Smooth muscle cell (in vitro differentiated cells): ENCODE measurements around the gene BCR. TPM values are rescaled to one million over a fixed set of nuclear protein-coding genes. Genes with fewer than 3 reads are reported as not detected.

Experiments used
- DNase-seq: peaks from one replicate; lab custom pipeline; 2025; ENCODE audit not compliant: unreplicated experiment; lab: John Stamatoyannopoulos, UW
- H2AFZ ChIP-seq: fragments of 200-600 bp; sonication (generic); 2 replicates; pipeline ENCODE4 v1.6.0; 2016; ENCODE audit warnings: antibody characterized with exemption, low read depth, mild to moderate bottlenecking
- H3F3A ChIP-seq: fragments of 200-600 bp; sonication (generic); 2 replicates; pipeline ENCODE4 v1.6.0; 2017; ENCODE audit warnings: antibody characterized with exemption, low read depth
- H3K27ac ChIP-seq: fragments of 200-600 bp; sonication (generic); 2 replicates; pipeline ENCODE4 v1.5.1; 2016; ENCODE audit warnings: low read depth, mild to moderate bottlenecking
- H3K27me3 ChIP-seq: fragments of 200-600 bp; sonication (generic); 2 replicates; pipeline ENCODE4 v1.6.1; 2016; ENCODE audit warnings: low read depth, mild to moderate bottlenecking
- H3K36me3 ChIP-seq: fragments of 200-600 bp; sonication (generic); 2 replicates; pipeline ENCODE4 v1.5.1; 2016; ENCODE audit warnings: low read depth
- H3K4me1 ChIP-seq: fragments of 200-600 bp; sonication (generic); 2 replicates; pipeline ENCODE4 v1.5.1; 2016; ENCODE audit warnings: low read depth
- H3K4me2 ChIP-seq: fragments of 200-600 bp; sonication (generic); 2 replicates; pipeline ENCODE4 v1.6.0; 2016; ENCODE audit warnings: mild to moderate bottlenecking
- H3K4me3 ChIP-seq: fragments of 200-600 bp; sonication (generic); 2 replicates; pipeline ENCODE4 v1.5.1; 2016; ENCODE audit warnings: mild to moderate bottlenecking
- H3K79me2 ChIP-seq: fragments of 200-600 bp; sonication (generic); 2 replicates; pipeline ENCODE4 v1.6.0; 2016; ENCODE audit warnings: low read depth, mild to moderate bottlenecking
- H3K9ac ChIP-seq: fragments of 200-600 bp; sonication (generic); 2 replicates; pipeline ENCODE4 v1.6.0; 2016; ENCODE audit warnings: low read depth
- H3K9me3 ChIP-seq: fragments of 200-600 bp; sonication (generic); replicated peaks from 2 replicates; pipeline ENCODE4 v1.5.1; 2016; ENCODE audit warnings: low read depth
- H4K20me1 ChIP-seq: fragments of 200-600 bp; sonication (generic); 2 replicates; pipeline ENCODE4 v1.6.0; 2016; ENCODE audit warnings: low read depth
- WGBS: methylation state at CpG from one replicate; pipeline ENCODE4 v1.1.7; 2016; ENCODE audit warnings: low lambda C conversion rate; 5-methylcytosine and 5-hydroxymethylcytosine counted together
- polyA plus RNA-seq: library from polyadenylated mRNA; unstranded; fragments of >200 nt; fragmentation: Nextera tagmentation; extraction: Ambion mirVana; gene quantifications from 2 replicates; pipeline ENCODE4 v1.2.1, GENCODE V29; 2016
- total RNA-seq: library from RNA; depleted of rRNA; stranded (reverse); fragments of >200 nt; gene quantifications from 2 replicates; pipeline ENCODE4 v1.2.3, GENCODE V29; 2014
- TF ChIP-seq, protein P1 (sequence below): fragments of 200-600 bp; sonication (generic); IDR thresholded peaks from 2 replicates; pipeline ENCODE4 v1.5.1; 2017; ENCODE audit warnings: borderline replicate concordance, mild to moderate bottlenecking, antibody characterized with exemption; ENCODE audit not compliant: insufficient read depth, poor library complexity, severe bottlenecking

Gene BCR
- total and polyA plus RNA-seq, 2 experiments from 2014 or later, result 11.1 to 13.4 TPM

DNA sequence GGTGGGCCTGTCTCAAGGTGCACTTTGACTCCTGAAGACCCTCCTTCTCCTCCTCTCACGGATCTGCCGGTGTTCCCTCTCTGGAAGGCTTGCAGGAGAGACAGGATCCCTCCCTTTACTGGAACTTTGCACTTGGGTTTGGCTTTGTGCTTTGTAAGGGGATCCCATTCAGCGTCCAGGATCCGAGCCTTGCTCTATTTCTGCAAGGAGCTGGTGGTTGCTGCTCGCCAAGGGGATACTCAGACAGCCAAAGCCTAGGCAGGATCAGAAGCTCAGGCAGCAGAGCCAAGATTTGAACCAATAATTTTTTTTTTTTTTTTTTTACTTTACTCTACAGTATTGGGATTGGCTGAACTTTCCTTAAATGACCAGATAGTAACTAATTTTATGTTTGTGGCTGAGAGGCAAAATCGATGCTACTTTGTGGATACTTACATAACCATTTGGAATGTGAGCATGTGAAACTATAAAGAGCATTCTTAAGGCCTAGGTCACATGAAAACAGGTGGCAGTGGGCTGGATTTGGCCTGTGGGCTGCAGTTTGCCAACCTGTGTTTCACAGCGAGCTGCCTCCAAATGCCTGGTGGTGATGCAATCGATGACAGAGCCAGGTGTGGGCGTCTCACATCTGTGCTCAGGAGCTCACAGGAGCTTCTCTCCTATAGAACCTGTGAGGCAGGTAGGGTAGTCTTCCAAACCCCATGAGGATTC lies 25.2 kb downstream of the BCR start:
- H2AFZ ChIP-seq, result no peak overlapping the region
- H3K4me2 ChIP-seq, result no peak overlapping the region
- DNase-seq, result no peak
- no peak overlapping the region for H3K9ac ChIP-seq
- no peaks in the 10 kb centered on the region for H3K27me3 ChIP-seq
- H3K36me3 ChIP-seq, result no peaks in the 10 kb centered on the region
- TF ChIP-seq, protein P1, sequence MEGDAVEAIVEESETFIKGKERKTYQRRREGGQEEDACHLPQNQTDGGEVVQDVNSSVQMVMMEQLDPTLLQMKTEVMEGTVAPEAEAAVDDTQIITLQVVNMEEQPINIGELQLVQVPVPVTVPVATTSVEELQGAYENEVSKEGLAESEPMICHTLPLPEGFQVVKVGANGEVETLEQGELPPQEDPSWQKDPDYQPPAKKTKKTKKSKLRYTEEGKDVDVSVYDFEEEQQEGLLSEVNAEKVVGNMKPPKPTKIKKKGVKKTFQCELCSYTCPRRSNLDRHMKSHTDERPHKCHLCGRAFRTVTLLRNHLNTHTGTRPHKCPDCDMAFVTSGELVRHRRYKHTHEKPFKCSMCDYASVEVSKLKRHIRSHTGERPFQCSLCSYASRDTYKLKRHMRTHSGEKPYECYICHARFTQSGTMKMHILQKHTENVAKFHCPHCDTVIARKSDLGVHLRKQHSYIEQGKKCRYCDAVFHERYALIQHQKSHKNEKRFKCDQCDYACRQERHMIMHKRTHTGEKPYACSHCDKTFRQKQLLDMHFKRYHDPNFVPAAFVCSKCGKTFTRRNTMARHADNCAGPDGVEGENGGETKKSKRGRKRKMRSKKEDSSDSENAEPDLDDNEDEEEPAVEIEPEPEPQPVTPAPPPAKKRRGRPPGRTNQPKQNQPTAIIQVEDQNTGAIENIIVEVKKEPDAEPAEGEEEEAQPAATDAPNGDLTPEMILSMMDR, result no peak
- H3K27ac ChIP-seq, result no peak overlapping the region
- no peaks in the 10 kb centered on the region for H3F3A ChIP-seq
- no peaks in the 10 kb centered on the region for H3K9me3 ChIP-seq
- H3K4me1 ChIP-seq, result no peaks in the 10 kb centered on the region
- H3K79me2 ChIP-seq, result peaks cover 17% of the 10 kb centered on the region
- 88% methylated on average over 9 of the region's 9 CpGs for WGBS
- no peak overlapping the region for H3K4me3 ChIP-seq
- H4K20me1 ChIP-seq, result peaks cover 97% of the 10 kb centered on the region

DNA sequence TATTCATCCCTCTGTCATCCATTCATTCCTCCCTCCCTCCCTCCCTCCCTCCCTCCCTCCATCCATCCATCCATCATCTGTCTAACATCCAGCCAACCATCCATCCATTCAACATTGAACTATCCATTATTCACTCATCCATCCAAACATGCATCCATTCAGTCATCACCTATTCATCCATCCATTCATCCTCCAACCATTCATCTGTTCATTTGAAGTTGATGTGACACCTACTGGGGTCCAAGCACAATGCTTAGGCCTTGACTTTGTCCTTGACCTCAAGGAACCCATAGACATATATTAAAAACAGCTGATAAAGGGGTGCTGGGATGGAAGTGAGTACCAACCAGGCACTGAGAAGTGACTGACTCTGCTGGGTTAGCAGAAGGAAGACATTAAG lies 26.6 kb downstream of the BCR start:
- no peak overlapping the region for H3K4me2 ChIP-seq
- TF ChIP-seq, protein P1, result no peak

DNA sequence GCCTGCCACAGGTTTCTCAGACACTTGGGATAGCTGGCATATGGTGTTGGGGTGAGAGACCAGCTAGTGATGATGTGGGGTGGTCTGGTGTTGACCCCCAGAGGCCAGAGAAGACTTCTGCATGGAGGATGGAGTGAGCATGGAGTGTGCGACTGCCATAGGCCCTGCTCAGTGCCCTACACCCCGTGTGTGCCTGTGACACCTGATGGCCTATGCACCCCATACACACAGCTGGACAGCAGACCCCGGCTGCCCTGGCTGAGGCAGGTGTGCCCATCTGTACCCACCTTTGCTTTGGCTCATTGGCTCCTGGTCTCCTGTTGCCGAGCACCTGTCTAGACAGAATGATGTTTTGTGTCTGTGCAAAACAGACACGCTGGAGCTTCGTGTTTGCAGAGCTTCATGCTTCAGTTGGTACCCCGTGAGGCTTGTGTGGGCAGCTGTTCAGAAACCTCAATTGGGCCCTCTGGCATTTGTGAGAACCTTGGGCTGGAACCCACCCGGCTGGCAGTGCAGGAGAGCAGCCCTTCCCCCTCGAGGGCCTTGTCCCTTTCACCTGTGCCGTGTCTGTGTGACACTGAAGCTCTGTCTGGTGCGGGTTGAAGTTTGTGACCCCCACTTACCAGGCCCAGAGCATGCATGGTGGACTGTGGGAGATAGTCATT lies 27.6 kb downstream of the BCR start:
- peaks cover 98% of the 10 kb centered on the region for H4K20me1 ChIP-seq
- H3K4me1 ChIP-seq, result no peaks in the 10 kb centered on the region
- H2AFZ ChIP-seq, result no peak overlapping the region
- H3K4me2 ChIP-seq, result no peak overlapping the region
- no peak overlapping the region for H3K4me3 ChIP-seq
- no peak overlapping the region for H3K9ac ChIP-seq
- peaks cover 12% of the 10 kb centered on the region for H3K79me2 ChIP-seq
- H3K27me3 ChIP-seq, result no peaks in the 10 kb centered on the region
- no peaks in the 10 kb centered on the region for H3K36me3 ChIP-seq
- H3K9me3 ChIP-seq, result no peaks in the 10 kb centered on the region
- no peak overlapping the region for H3K27ac ChIP-seq
- DNase-seq, result no peak
- 97% methylated on average over 11 of the region's 11 CpGs for WGBS
- no peaks in the 10 kb centered on the region for H3F3A ChIP-seq
- TF ChIP-seq, protein P1, result no peak

More for the DNA sequence above, 26.6 kb downstream of the BCR start:
- Histone ChIP-seq H3K79me2 (peaks cover 12% of the 10 kb centered on the region), H2AFZ (no peak overlapping the region), H3F3A (no peaks in the 10 kb centered on the region), H3K4me3 (no peak overlapping the region), H3K9me3 (no peaks in the 10 kb centered on the region), H4K20me1 (peaks cover 97% of the 10 kb centered on the region), H3K27ac (no peak overlapping the region), H3K27me3 (no peaks in the 10 kb centered on the region), H3K36me3 (no peaks in the 10 kb centered on the region), H3K4me1 (no peaks in the 10 kb centered on the region), H3K9ac (no peak overlapping the region)
- no peak for DNase-seq
